H1 (cell line): ENCODE measurements around the gene DTNB. TPM values are rescaled to one million over a fixed set of nuclear protein-coding genes. Genes with fewer than 3 reads are reported as not detected.

Experiments used
- CTCF ChIA-PET: fragments of 300-600 bp; sonication (Branson Sonifier 250); formaldehyde crosslinking; loops from one replicate; lab custom pipeline; 2021; ENCODE audit not compliant: partially characterized antibody; lab: Charles Lee
- POLR2A ChIA-PET: fragments of 300-600 bp; sonication (Branson Sonifier 250); formaldehyde crosslinking; loops from one replicate; lab custom pipeline; 2021; ENCODE audit warnings: inconsistent platforms; ENCODE audit not compliant: partially characterized antibody; lab: Charles Lee
- DNase-seq, 2 experiments: peaks; one replicate each; pipeline versions ENCODE4 v3.0.0 to v3.0.0-alpha.2; 2010 to 2022; ENCODE audit warnings: low spot score in 2 of 2, low read depth in 1 of 2, mixed read lengths in 1 of 2
- FAIRE-seq: peaks from 2 replicates; lab custom pipeline; 2011; peaks lifted over from hg19 to GRCh38; lab: Jason Lieb, UNC
- H2AFZ ChIP-seq: 2 replicates; pipeline ENCODE4 v1.8.1; 2012; ENCODE audit warnings: low read length, inconsistent platforms
- H2AK5ac ChIP-seq: 2 replicates; pipeline ENCODE4 v1.6.1; 2013; ENCODE audit warnings: low read depth, low read length
- H2BK120ac ChIP-seq: replicated peaks from 2 replicates; pipeline ENCODE3; 2013; ENCODE audit warnings: low read depth, low read length, inconsistent platforms
- H2BK12ac ChIP-seq: 2 replicates; pipeline ENCODE4 v1.6.1; 2013; ENCODE audit warnings: low read depth, low read length
- H2BK15ac ChIP-seq: 2 replicates; pipeline ENCODE4 v1.6.1; 2013; ENCODE audit warnings: low read length
- H2BK20ac ChIP-seq: 2 replicates; pipeline ENCODE4 v1.6.1; 2013; ENCODE audit warnings: low read length
- H2BK5ac ChIP-seq: 2 replicates; pipeline ENCODE4 v1.6.1; 2013; ENCODE audit warnings: low read depth, low read length
- H3K14ac ChIP-seq: 2 replicates; pipeline ENCODE4 v1.6.1; 2013; ENCODE audit warnings: inconsistent platforms; ENCODE audit not compliant: insufficient read length
- H3K18ac ChIP-seq: 2 replicates; pipeline ENCODE4 v1.6.1; 2013; ENCODE audit warnings: low read length; ENCODE audit errors: extremely low read depth
- H3K23ac ChIP-seq: 2 replicates; pipeline ENCODE4 v1.6.1; 2013; ENCODE audit warnings: inconsistent platforms; ENCODE audit not compliant: insufficient read length
- H3K23me2 ChIP-seq: 2 replicates; pipeline ENCODE4 v1.6.1; 2013; ENCODE audit warnings: low read depth, low read length
- H3K27ac ChIP-seq: 2 replicates; pipeline ENCODE4 v1.6.1; 2011; ENCODE audit warnings: low read depth, low read length, inconsistent platforms
- H3K27me3 ChIP-seq, 4 experiments: replicated peaks in 1 of 4; 1 replicate in 1 of 4; 2 replicates in 3 of 4; pipeline versions ENCODE4 v1.6.1 to v1.8.1; 2011 to 2013; ENCODE audit warnings: low read length in 3 of 4, mild to moderate bottlenecking in 3 of 4, inconsistent platforms in 2 of 4, mixed read lengths in 2 of 4, moderate library complexity in 1 of 4; ENCODE audit not compliant: control insufficient read depth in 3 of 4, insufficient read depth in 3 of 4; ENCODE audit errors: extremely low read depth in 1 of 4
- H3K36me3 ChIP-seq, 4 experiments: 2 replicates each; pipeline versions ENCODE4 v1.6.1 to v1.8.1; 2011 to 2013; ENCODE audit warnings: mild to moderate bottlenecking in 4 of 4, low read length in 3 of 4, moderate library complexity in 2 of 4, control low read depth in 1 of 4, inconsistent platforms in 1 of 4; ENCODE audit not compliant: insufficient read depth in 4 of 4, control insufficient read depth in 2 of 4
- H3K4ac ChIP-seq: replicated peaks from 2 replicates; pipeline ENCODE3; 2013; ENCODE audit warnings: low read length, low read depth, mixed read lengths, inconsistent platforms; ENCODE audit not compliant: insufficient read length
- H3K4me1 ChIP-seq, 4 experiments: replicated peaks in 1 of 4; 1 replicate in 1 of 4; 2 replicates in 3 of 4; pipeline versions ENCODE4 v1.6.1 to v1.8.1; 2011 to 2013; ENCODE audit warnings: low read length in 3 of 4, inconsistent platforms in 2 of 4, mixed read lengths in 1 of 4; ENCODE audit not compliant: insufficient read depth in 4 of 4, control insufficient read depth in 3 of 4
- H3K4me2 ChIP-seq, 2 experiments: 2 replicates each; pipeline versions ENCODE4 v1.6.1 to v1.8.1; 2011 to 2013; ENCODE audit warnings: low read depth in 2 of 2, low read length in 2 of 2, control low read depth in 1 of 2, inconsistent platforms in 1 of 2, mild to moderate bottlenecking in 1 of 2; ENCODE audit not compliant: insufficient read depth in 1 of 2
- H3K4me3 ChIP-seq, 4 experiments: fragments of 200-600, 300-600 bp in 1 of 4; sonication (generic), shearing (Covaris generic), sonication (Bioruptor Twin) in 1 of 4; 2 replicates each; pipeline versions ENCODE4 v1.5.1 to v1.8.1; 2011 to 2016; ENCODE audit warnings: low read length in 4 of 4, low read depth in 3 of 4, control low read depth in 2 of 4, inconsistent platforms in 2 of 4, mild to moderate bottlenecking in 2 of 4, mixed read lengths in 1 of 4, moderate library complexity in 1 of 4; ENCODE audit not compliant: insufficient read depth in 2 of 4; ENCODE audit errors: extremely low read depth in 1 of 4
- H3K56ac ChIP-seq: replicated peaks from 2 replicates; pipeline ENCODE3; 2013; ENCODE audit warnings: low read depth, mild to moderate bottlenecking, mixed read lengths, low read length, inconsistent platforms; ENCODE audit not compliant: insufficient read length
- H3K79me1 ChIP-seq: 2 replicates; pipeline ENCODE4 v1.6.1; 2013; ENCODE audit warnings: low read depth, low read length, control low read depth
- H3K79me2 ChIP-seq, 2 experiments: 2 replicates each; pipeline versions ENCODE4 v1.6.1 to v1.8.1; 2012 to 2013; ENCODE audit warnings: low read length in 2 of 2, mild to moderate bottlenecking in 2 of 2, inconsistent platforms in 1 of 2; ENCODE audit not compliant: insufficient read depth in 2 of 2, control insufficient read depth in 1 of 2
- H3K9ac ChIP-seq, 4 experiments: replicated peaks in 1 of 4; 1 replicate in 1 of 4; 2 replicates in 3 of 4; pipeline versions ENCODE4 v1.6.1 to v1.8.1; 2011 to 2013; ENCODE audit warnings: low read depth in 3 of 4, low read length in 3 of 4, control low read depth in 2 of 4, mild to moderate bottlenecking in 2 of 4, moderate library complexity in 2 of 4, inconsistent platforms in 1 of 4; ENCODE audit errors: extremely low read depth in 1 of 4
- H3K9me3 ChIP-seq, 2 experiments: 2 replicates each; pipeline versions ENCODE4 v1.6.1 to v1.8.1; 2012 to 2013; ENCODE audit warnings: mild to moderate bottlenecking in 2 of 2, moderate library complexity in 2 of 2, control low read depth in 1 of 2, inconsistent platforms in 1 of 2, low read depth in 1 of 2, low read length in 1 of 2, mixed read lengths in 1 of 2; ENCODE audit not compliant: insufficient read depth in 2 of 2
- H4K20me1 ChIP-seq, 2 experiments: replicated peaks in 1 of 2; 2 replicates each; pipeline versions ENCODE3 to v1.8.1; 2011 to 2013; ENCODE audit warnings: inconsistent platforms in 2 of 2, low read length in 2 of 2, mild to moderate bottlenecking in 1 of 2; ENCODE audit not compliant: insufficient read depth in 2 of 2, control insufficient read depth in 1 of 2
- H4K5ac ChIP-seq: 2 replicates; pipeline ENCODE4 v1.6.1; 2013; ENCODE audit warnings: low read length, low read depth, mixed read lengths, inconsistent platforms; ENCODE audit not compliant: insufficient read length
- H4K8ac ChIP-seq: 2 replicates; pipeline ENCODE4 v1.8.0; 2013; ENCODE audit warnings: mild to moderate bottlenecking, moderate library complexity, low read length, inconsistent platforms; ENCODE audit not compliant: insufficient read depth; ENCODE audit errors: extremely low read depth
- H4K91ac ChIP-seq: replicated peaks from 2 replicates; pipeline ENCODE3; 2013; ENCODE audit warnings: low read length, mixed read lengths, inconsistent platforms; ENCODE audit not compliant: insufficient read length
- CEBPB ChIP-seq: IDR thresholded peaks from 2 replicates; pipeline ENCODE4 v1.6.1; 2012; ENCODE audit warnings: low read depth, low read length
- CHD1 ChIP-seq: IDR thresholded peaks from 2 replicates; pipeline ENCODE4 v1.6.1; 2012; ENCODE audit warnings: low read depth, low read length, improper control_type of control experiment
- HDAC6 ChIP-seq: IDR thresholded peaks from one replicate; pipeline ENCODE4 v1.7.1; 2012; ENCODE audit warnings: low read depth, mild to moderate bottlenecking, inconsistent platforms, low read length, moderate library complexity
- SP4 ChIP-seq: IDR thresholded peaks from 2 replicates; pipeline ENCODE4 v1.6.1; 2012; ENCODE audit warnings: low read length, inconsistent platforms
- ZNF274 ChIP-seq: IDR thresholded peaks from 2 replicates; pipeline ENCODE4 v1.7.0; 2012; ENCODE audit warnings: low read length, borderline replicate concordance; ENCODE audit errors: extremely low read depth
- WGBS, 2 experiments: shearing (Covaris generic) in 1 of 2; methylation state at CpG; one replicate each; pipeline versions ENCODE4 v1.1.6 to v1.1.7; 2013 to 2015; ENCODE audit warnings: low lambda C conversion rate in 2 of 2, mixed read lengths in 2 of 2, inconsistent platforms in 1 of 2, low coverage in 1 of 2, missing lambda C conversion rate in 1 of 2; ENCODE audit not compliant: insufficient replicate concordance in 2 of 2, insufficient coverage in 1 of 2, insufficient read length in 1 of 2; ENCODE audit errors: extremely low coverage in 1 of 2, missing lambda C conversion rate in 1 of 2; 5-methylcytosine and 5-hydroxymethylcytosine counted together
- polyA plus RNA-seq, 7 experiments: library from polyadenylated mRNA; depleted of rRNA in 3 of 7; stranded (reverse) in 5 of 7; unstranded in 2 of 7; fragments of >200 nt in 5 of 7; fragments of 200-250 nt in 2 of 7; gene quantifications; 1 replicate in 5 of 7; 2 replicates in 1 of 7; 4 replicates in 1 of 7; pipeline versions ENCODE4 v1.2.1 to v1.2.3, GENCODE V29; 2011 to 2013; ENCODE audit warnings: missing spikeins in 2 of 7, mixed read lengths in 2 of 7
- total RNA-seq: library from RNA; stranded (reverse); fragmentation: NEBNext Ultra II Directional; extraction: Animal tissue kit (Norgen Biotek cat#: 25700); gene quantifications from 2 replicates; pipeline ENCODE4 v1.2.1, GENCODE V29; 2021

Gene DTNB
- total and polyA plus RNA-seq, 2 of the 8 experiments (the other 6 are each of a cell fraction or from before 2014, with no cell fraction given): 39.6 to 49.5 TPM

- no peak overlapping the region for H3K4me2 ChIP-seq
- H3K4me3 ChIP-seq: no peak overlapping the region
- H4K8ac ChIP-seq: no peak overlapping the region
- no peak for DNase-seq
- no peak overlapping the region for H2AFZ ChIP-seq
- peaks cover 0 to 4% of the 10 kb centered on the region in 2 experiments; a peak in 1 of 4 replicates for H3K79me2 ChIP-seq
- no peak overlapping the region for H3K4ac ChIP-seq
- H3K9ac ChIP-seq: no peak overlapping the region
- peaks cover 0 to 2% of the 10 kb centered on the region in 2 experiments for H4K20me1 ChIP-seq
- WGBS, 2 experiments: 89% methylated on average over 4 of the region's 4 CpGs; no CpG with 5 or more reads in 1 of the 2 experiments
- no peaks in the 10 kb centered on the region for H3K9me3 ChIP-seq
- H2BK15ac ChIP-seq: no peak overlapping the region
- H4K91ac ChIP-seq: no peak overlapping the region
- no peak for FAIRE-seq
- H3K56ac ChIP-seq: no peak overlapping the region
- POLR2A ChIA-PET: interaction anchor here (1.8 kb wide), 1 partner anchor 29 kb away, joined by 4 read pairs; no protein-coding TSS in a partner anchor
- no peak overlapping the region for H2AK5ac ChIP-seq
- H3K27ac ChIP-seq: no peak overlapping the region
- H4K5ac ChIP-seq: no peak overlapping the region
- peaks cover 0 to 10% (median 6%) of the 10 kb centered on the region in 4 experiments; a peak in 4 of 8 replicates for H3K36me3 ChIP-seq
- peaks cover 3 to 10% (median 5%) of the 10 kb centered on the region in 4 experiments; a peak in 4 of 7 replicates for H3K4me1 ChIP-seq
- CTCF ChIA-PET: interaction anchor here (2.0 kb wide), 1 partner anchor 13 kb away, joined by 13 read pairs; no protein-coding TSS in a partner anchor
- H3K18ac ChIP-seq: no peak overlapping the region
- no peak overlapping the region for H2BK120ac ChIP-seq
- H2BK20ac ChIP-seq: no peak overlapping the region
- no peaks in the 10 kb centered on the region for H3K27me3 ChIP-seq
- H3K14ac ChIP-seq: no peak overlapping the region
- H2BK12ac ChIP-seq: no peak overlapping the region
- no peak overlapping the region for H3K23ac ChIP-seq
- no peak overlapping the region for H2BK5ac ChIP-seq
- H3K79me1 ChIP-seq: no peaks in the 10 kb centered on the region
- no peaks in the 10 kb centered on the region for H3K23me2 ChIP-seq
- TF ChIP-seq ZNF274: no peak
- TF ChIP-seq HDAC6: no peak
- TF ChIP-seq CEBPB: no peak
- no peak for TF ChIP-seq CHD1
- TF ChIP-seq SP4: no peak
Observed at GRCh38 chr2:25619185-25619584, 54.2 kb downstream of the DTNB start.
